ENCODE results near the gene TBC1D16. TPM values are rescaled to one million over a fixed set of nuclear protein-coding genes. Genes with fewer than 3 reads are reported as not detected.
A peak's percentile ranks its signal among the peaks of the same experiment; 100 is the strongest.

Gene TBC1D16
- total RNA-seq, 1 experiment from 2014 or later: 35.9 TPM

DNA sequence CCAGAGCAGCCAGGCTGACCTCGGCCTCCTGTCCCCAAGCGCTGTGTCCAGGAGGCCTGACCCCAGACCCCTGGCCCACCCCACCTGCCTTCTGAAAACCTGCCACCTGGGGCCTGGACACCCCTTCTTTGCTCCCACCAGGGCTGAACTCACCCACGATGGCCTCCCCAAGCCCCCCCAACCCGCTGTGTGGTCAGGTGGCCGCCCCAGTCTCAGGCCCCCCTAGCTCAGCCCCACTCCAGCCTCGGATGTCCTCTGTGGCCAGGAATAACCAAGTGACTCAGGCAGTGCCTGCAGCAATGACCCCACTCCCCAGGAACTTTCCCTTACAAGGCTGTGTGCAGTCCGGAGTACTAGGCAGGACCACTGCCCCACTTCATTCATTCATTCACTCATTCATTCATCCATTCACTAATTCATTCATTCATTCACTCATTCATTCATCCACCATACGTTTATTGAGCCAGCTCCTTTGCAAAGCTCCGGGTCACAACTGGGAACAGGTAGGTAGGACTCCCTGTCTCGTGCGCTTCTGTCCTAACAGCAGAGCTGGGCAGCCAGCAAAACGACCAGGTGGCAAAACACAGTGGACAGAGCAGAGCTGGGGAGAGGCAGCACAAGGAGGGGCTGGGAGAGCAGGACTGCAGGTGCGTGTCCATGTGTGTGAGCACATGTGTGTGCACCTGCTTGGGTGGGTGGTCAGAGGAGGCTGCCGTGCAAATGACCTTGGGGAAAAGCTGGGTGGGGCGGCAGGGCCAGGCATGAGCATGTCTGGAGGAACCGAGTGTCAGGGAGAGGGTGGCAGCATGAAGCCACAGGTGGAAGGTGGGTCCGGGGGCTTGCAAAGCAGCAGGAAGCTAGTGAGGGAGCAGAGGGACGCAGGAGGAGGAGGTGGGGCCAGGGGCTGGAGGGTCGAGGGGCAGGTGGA lies 120.6 kb downstream of the TBC1D16 start:
- Mint-ChIP-seq H3K36me3 (ENCODE audit: insufficient read depth, unreplicated experiment) (peaks cover 6% of the 10 kb centered on the region), H3K9me3 (ENCODE audit: low read depth, unreplicated experiment) (no peaks in the 10 kb centered on the region), H3K27me3 (ENCODE audit: unreplicated experiment) (no peaks in the 10 kb centered on the region), H3K4me3 (ENCODE audit: low read depth, unreplicated experiment) (no peak overlapping the region), H3K27ac (ENCODE audit: unreplicated experiment) (peak overlapping the region; percentile 32), H3K4me1 (ENCODE audit: low read depth, unreplicated experiment) (peaks cover 40% of the 10 kb centered on the region)
- intact Hi-C loops (cut with micrococcal nuclease; ENCODE audit: unreplicated experiment): loop anchor here (5.0 kb wide), 2 partner anchors 63 to 77 kb away; no protein-coding TSS in a partner anchor
- TF ChIP-seq, protein P1, sequence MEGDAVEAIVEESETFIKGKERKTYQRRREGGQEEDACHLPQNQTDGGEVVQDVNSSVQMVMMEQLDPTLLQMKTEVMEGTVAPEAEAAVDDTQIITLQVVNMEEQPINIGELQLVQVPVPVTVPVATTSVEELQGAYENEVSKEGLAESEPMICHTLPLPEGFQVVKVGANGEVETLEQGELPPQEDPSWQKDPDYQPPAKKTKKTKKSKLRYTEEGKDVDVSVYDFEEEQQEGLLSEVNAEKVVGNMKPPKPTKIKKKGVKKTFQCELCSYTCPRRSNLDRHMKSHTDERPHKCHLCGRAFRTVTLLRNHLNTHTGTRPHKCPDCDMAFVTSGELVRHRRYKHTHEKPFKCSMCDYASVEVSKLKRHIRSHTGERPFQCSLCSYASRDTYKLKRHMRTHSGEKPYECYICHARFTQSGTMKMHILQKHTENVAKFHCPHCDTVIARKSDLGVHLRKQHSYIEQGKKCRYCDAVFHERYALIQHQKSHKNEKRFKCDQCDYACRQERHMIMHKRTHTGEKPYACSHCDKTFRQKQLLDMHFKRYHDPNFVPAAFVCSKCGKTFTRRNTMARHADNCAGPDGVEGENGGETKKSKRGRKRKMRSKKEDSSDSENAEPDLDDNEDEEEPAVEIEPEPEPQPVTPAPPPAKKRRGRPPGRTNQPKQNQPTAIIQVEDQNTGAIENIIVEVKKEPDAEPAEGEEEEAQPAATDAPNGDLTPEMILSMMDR (IDR thresholded peaks at IDR 0.05; ENCODE audit: unreplicated experiment): no peak
- DNase-seq: no peak
- BruUV-seq (replicated peaks): no TSS peak
- CTCF ChIA-PET: interaction anchor here (0.6 to 2.2 kb wide), 14 partner anchors 11 to 522 kb away, joined by 3 to 20 read pairs (median 4); partner anchors contain the start of genes CBX4 and CBX8

DNA sequence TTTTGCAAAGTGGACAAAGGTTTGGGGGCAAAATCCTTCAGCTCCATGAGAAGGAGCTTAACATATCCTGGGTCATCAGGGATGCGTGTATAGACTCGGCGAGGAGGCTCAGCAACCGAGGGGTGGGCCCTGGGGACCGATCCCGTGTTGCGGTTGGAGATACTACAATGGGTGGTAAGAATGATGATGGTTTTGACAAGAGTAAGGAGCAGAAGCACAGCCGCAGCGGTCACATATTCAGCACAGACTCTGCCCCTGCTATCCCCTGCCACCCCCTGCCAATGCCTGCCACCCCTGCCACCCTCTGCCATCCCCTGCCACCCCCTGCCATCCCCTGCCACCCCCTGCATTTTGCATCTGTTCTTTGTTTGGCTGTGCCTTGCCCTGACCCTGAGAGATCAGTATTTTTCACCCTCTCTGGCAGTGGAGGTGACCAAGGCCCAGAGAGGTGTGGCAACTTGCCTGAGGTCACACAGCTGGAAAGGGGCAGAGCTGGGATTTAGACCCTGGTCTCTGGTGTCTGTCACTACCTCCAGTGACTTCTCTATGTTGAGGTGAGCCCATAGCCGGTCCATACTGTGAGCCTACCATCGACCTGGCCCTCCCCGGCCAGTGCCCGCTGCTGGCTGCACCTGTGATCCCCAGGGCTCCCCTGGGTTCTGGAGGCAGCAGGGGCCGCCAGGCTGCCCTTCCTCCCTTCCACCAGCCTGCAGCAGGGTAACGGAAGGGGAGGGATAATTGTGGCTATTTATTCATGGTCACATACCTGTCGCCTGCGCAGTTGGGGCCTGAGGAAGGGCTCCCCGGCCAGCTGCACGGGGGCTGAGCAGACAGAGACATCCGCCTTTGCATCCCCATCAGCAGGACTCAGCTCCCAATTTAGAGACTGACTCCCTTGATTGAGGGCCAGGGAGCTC lies 121.5 kb downstream of the TBC1D16 start:
- H3K4me1 Mint-ChIP-seq (ENCODE audit: low read depth, unreplicated experiment): peaks cover 37% of the 10 kb centered on the region
- CTCF ChIA-PET: no interaction called here

DNA sequence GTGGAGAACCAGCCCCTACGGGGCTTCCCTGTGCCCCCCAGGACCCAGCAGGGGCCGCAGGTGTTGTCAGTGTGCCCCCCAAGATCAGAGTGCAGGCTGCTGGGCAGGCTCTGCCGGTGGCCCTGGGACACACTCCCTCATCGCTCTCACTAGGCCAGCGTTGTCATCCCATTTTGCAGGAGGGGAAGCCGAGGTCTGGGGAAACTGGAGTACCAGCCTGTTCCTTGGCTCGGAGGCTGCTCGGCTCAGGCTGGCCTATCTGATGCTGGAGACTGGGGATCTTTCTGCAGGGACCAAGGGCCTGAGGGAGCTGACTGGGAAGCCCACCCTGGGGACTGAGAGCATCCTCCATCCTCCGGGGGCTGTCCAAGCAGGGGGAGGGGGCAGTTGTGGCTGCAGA lies 122.2 kb downstream of the TBC1D16 start:
- Mint-ChIP-seq H3K27me3 (ENCODE audit: unreplicated experiment) (no peaks in the 10 kb centered on the region), H3K36me3 (ENCODE audit: insufficient read depth, unreplicated experiment) (no peaks in the 10 kb centered on the region), H3K4me1 (ENCODE audit: low read depth, unreplicated experiment) (peaks cover 30% of the 10 kb centered on the region), H3K27ac (ENCODE audit: unreplicated experiment) (no peak overlapping the region), H3K9me3 (ENCODE audit: low read depth, unreplicated experiment) (no peaks in the 10 kb centered on the region), H3K4me3 (ENCODE audit: low read depth, unreplicated experiment) (no peak overlapping the region)
- TF ChIP-seq, protein P1 (IDR thresholded peaks at IDR 0.05; ENCODE audit: unreplicated experiment): no peak
- CTCF ChIA-PET: no interaction called here
- DNase-seq: no peak
- no TSS peak for BruUV-seq (replicated peaks)
- intact Hi-C loops (cut with micrococcal nuclease; ENCODE audit: unreplicated experiment): no loop called here

More for the DNA sequence above, 121.5 kb downstream of the TBC1D16 start:
- no peaks in the 10 kb centered on the region for H3K9me3 Mint-ChIP-seq (ENCODE audit: low read depth, unreplicated experiment)
- TF ChIP-seq, protein P1 (IDR thresholded peaks at IDR 0.05; ENCODE audit: unreplicated experiment): no peak
- intact Hi-C loops (cut with micrococcal nuclease; ENCODE audit: unreplicated experiment): no loop called here
- H3K4me3 Mint-ChIP-seq (ENCODE audit: low read depth, unreplicated experiment): no peak overlapping the region
- no peak for DNase-seq
- no peak overlapping the region for H3K27ac Mint-ChIP-seq (ENCODE audit: unreplicated experiment)
- BruUV-seq (replicated peaks): no TSS peak
- no peaks in the 10 kb centered on the region for H3K27me3 Mint-ChIP-seq (ENCODE audit: unreplicated experiment)
- H3K36me3 Mint-ChIP-seq (ENCODE audit: insufficient read depth, unreplicated experiment): peaks cover 3% of the 10 kb centered on the region

DNA sequence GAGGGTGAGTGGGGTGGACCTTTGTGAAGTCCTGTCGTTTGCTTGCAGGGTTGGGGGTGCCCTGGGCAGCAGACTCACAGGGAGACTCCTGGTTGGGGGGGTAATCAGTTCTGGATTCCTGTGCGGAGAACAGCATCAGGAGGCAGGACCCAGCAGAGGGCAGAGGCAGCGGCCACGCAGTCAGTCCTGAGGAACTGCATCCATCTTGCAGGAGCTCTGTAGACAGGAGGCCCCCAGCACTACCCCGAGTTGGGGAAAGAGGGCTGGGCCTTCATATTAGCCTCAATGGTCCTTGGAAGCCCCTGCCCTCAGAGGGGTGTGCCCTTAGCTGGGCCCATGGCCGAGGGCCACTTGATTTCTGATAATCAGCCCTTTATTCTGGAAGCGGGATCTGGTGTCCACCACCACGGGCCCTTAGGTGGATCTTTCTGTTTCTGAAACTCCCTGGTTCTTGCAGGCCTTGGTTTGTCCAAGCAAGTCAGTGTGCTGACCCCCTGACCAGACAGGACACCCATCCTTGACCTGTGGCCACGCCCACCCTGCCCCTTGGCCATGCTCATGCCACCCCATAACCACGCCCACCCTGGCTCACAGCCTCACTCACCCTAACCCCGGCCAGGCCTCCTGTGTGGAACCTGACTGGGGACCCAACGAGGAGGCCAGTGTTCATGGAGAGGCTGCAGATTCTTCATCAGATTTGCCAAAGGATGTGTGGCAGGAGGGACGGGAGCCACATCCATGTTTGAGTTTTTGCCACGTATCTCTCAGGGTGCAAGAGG lies 122.9 kb downstream of the TBC1D16 start:
- Mint-ChIP-seq H3K27ac (ENCODE audit: unreplicated experiment) (no peak overlapping the region), H3K27me3 (ENCODE audit: unreplicated experiment) (no peaks in the 10 kb centered on the region), H3K4me3 (ENCODE audit: low read depth, unreplicated experiment) (no peak overlapping the region), H3K4me1 (ENCODE audit: low read depth, unreplicated experiment) (peaks cover 26% of the 10 kb centered on the region), H3K36me3 (ENCODE audit: insufficient read depth, unreplicated experiment) (no peaks in the 10 kb centered on the region), H3K9me3 (ENCODE audit: low read depth, unreplicated experiment) (no peaks in the 10 kb centered on the region)
- CTCF ChIA-PET: no interaction called here
- TF ChIP-seq, protein P1 (IDR thresholded peaks at IDR 0.05; ENCODE audit: unreplicated experiment): no peak
- intact Hi-C loops (cut with micrococcal nuclease; ENCODE audit: unreplicated experiment): no loop called here
- no peak for DNase-seq
- BruUV-seq (replicated peaks): no TSS peak
